Large intestine (tissue), 3 donors: ENCODE results near the gene DLGAP1. TPM values are rescaled to one million over a fixed set of nuclear protein-coding genes. Genes with fewer than 3 reads are reported as not detected.

Source experiments
- DNase-seq, 2 donors: peaks; one replicate each; pipeline versions ENCODE4 v3.0.0 to v3.0.0-alpha.2; 2013
- H3K27ac ChIP-seq: one replicate; pipeline ENCODE4 v1.5.1; 2013; ENCODE audit warnings: low read length
- H3K27me3 ChIP-seq: 2 replicates; pipeline ENCODE4 v1.6.1; 2013; ENCODE audit warnings: low read length; ENCODE audit not compliant: control insufficient read depth, insufficient read depth
- H3K36me3 ChIP-seq: 2 replicates; pipeline ENCODE4 v1.6.1; 2013; ENCODE audit warnings: low read length; ENCODE audit not compliant: control insufficient read depth, insufficient read depth
- H3K4me1 ChIP-seq: one replicate; pipeline ENCODE4 v1.6.1; 2013; ENCODE audit warnings: low read length; ENCODE audit not compliant: control insufficient read depth, insufficient read depth
- H3K4me3 ChIP-seq: one replicate; pipeline ENCODE4 v1.5.1; 2013; ENCODE audit warnings: low read length
- H3K9me3 ChIP-seq: one replicate; pipeline ENCODE4 v1.6.1; 2013; ENCODE audit warnings: mild to moderate bottlenecking, low read depth, low read length, moderate library complexity; ENCODE audit not compliant: control insufficient read depth
- WGBS: methylation state at CpG from one replicate; pipeline ENCODE4 v1.1.5; 2013; ENCODE audit warnings: low lambda C conversion rate; ENCODE audit not compliant: insufficient coverage; 5-methylcytosine and 5-hydroxymethylcytosine counted together
- polyA plus RNA-seq: library from polyadenylated mRNA; unstranded; fragments of 120-200 nt; gene quantifications from one replicate; pipeline ENCODE4 v1.2.1, GENCODE V29; 2013

Gene DLGAP1
- polyA plus RNA-seq, 1 donor = 0.69 TPM

DNA sequence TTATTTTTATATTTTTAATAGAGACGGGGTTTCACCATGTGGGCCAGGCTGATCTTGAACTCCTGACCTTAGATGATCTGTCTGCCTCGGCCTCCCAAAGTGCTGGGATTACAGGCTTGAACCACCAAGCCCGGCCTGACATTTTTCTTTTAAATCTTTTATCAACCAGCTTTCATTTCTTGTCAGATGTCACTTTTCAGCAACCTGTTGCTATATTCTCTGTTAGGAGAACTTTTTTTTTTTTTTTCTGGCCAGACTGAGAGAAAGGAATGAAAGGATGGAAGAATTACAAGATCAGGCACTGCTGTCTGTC lies 858.8 kb downstream of the DLGAP1 start:
- no peak for DNase-seq
- WGBS = 63% methylated on average over 1 of the region's 3 CpGs
- peaks cover 42% of the 10 kb centered on the region for H3K4me1 ChIP-seq
- H3K27me3 ChIP-seq = no peaks in the 10 kb centered on the region
- no peaks in the 10 kb centered on the region for H3K9me3 ChIP-seq
- peak overlapping the region; percentile 92 for H3K27ac ChIP-seq
- H3K36me3 ChIP-seq = no peaks in the 10 kb centered on the region
- H3K4me3 ChIP-seq = peak overlapping the region; percentile 7

DNA sequence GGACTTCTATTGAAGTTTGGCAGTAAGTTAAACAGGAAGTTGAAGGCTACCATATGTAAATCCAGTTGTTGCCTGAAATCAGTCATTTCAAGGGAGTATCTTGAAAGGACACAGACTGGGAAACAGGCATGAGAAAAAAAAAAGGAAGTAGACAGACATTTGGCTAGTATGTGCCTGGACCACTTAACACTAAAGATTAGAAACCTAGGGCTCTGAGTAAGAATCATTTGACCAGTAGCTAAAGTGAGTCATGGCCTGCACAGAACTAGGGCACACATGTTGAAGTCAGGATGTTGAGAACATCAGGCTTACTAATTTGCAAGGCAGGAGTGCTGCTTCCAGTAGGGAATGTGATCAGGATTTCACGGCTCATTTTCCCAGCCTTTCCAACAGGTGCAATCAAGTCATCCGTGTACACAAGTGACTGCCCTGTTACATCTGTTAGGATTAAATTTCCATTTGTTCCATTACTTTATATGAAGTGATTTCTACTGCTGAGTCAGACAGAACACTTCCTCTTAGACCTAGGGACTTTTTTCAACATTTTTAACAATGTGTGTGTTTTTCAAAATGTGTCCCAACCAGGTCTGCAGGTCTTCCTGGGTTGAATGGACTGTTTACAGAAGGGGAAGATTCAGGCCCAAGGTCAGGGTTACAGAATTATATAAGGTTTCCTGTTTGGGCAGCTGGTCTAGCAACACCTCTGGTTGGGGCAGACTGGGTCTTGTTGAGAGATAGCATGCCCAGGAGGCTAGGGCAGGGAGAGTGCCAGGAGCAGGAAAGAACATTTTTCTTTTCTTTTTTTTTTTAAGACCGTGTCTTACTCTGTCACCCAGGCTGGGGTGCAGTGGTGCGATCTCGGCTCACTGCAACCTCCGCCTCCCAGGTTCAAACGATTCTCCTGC lies 859.5 kb downstream of the DLGAP1 start:
- WGBS = no CpG with 5 or more reads among the region's 7 CpGs
- H3K9me3 ChIP-seq = no peaks in the 10 kb centered on the region
- H3K4me3 ChIP-seq = peak overlapping the region; percentile 37
- H3K27ac ChIP-seq = peak overlapping the region; percentile 92
- H3K36me3 ChIP-seq = no peaks in the 10 kb centered on the region
- no peaks in the 10 kb centered on the region for H3K27me3 ChIP-seq
- DNase-seq = peak in 1 of 2 donors; percentile 74
- peaks cover 42% of the 10 kb centered on the region for H3K4me1 ChIP-seq

DNA sequence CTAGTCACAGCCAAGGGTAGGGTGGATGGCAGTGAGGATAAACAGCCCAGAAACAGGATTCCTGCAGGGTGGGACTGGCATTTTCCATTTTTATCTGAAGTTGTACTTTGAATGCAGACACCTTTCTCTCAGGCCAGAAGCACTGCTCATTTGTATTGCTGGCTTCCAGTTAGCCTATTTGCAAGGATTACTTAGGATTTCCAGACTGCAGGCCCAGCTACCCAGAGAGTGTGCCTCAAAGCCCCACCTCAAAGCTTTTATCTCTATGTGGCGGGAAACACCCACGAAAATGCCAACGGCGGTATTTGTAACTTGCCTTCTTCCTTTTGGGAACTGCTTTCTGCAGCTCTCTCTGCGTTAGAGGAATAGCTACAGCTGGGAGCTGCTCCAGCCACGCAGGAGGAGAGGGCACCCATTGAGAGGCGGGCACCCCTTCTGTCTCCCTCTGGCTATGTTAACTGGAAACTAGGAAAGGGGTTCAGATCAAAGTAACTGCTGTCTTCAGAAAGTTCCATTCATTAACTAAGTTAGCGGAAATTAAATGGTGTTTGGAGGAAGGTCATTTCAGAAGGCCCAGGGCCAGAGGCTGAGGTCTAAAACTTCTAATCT lies 860.2 kb downstream of the DLGAP1 start:
- H3K27ac ChIP-seq = peak overlapping the region; percentile 92
- no peaks in the 10 kb centered on the region for H3K27me3 ChIP-seq
- peak overlapping the region; percentile 37 for H3K4me3 ChIP-seq
- 60% methylated on average over 2 of the region's 8 CpGs for WGBS
- H3K4me1 ChIP-seq = peaks cover 42% of the 10 kb centered on the region
- peak in 1 of 2 donors; percentile 71 for DNase-seq
- H3K9me3 ChIP-seq = no peaks in the 10 kb centered on the region
- H3K36me3 ChIP-seq = no peaks in the 10 kb centered on the region

DNA sequence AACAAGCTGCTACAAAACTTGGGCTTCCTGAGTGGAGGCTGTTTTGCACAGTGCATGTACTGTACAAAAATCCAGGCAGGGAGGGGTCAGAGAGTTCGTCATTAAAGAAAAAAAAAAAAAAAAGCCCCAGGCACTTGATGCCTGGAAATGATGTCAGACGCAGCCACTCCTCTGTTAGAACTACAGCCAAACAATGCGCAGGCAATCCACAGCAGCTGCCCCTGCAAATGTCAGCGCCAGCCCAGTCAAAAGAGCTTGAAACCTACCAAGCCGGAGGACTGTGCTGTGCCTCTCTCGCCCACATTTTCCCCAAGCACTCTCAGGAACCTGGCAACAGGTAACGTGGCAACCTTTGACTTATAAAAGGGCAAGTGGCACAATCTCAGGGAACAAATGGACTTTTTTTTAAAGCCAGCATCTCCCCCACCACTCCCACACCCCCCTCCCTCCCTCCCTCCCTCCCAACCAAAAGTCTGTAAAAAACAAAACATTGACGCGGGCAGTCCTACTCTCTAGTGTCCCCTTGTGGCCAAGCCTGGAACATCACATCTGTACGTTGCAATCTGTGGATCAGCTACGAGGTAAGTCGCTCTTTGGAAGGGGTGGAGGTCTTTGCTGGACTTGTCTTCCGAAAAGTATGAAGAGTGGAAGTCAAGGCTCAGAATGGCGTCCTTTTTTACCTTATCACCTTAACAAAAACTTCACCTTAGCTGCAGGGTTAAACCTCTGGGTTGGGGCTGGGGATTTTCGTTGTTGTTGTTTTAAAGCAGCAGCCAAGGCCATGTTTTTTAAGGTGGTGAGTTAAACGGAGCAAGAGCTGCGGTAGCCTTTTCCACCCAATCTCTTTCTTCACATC lies 861.0 kb downstream of the DLGAP1 start:
- Histone ChIP-seq H3K4me1 (peaks cover 42% of the 10 kb centered on the region), H3K4me3 (peak overlapping the region; percentile 50)
- 0% methylated on average over 2 of the region's 17 CpGs for WGBS

GRCh38 chr18:3593381-3593903 lies 861.7 kb downstream of the DLGAP1 start:
- Histone ChIP-seq H3K4me1 (peaks cover 42% of the 10 kb centered on the region), H3K27ac (peak overlapping the region; percentile 92), H3K36me3 (no peaks in the 10 kb centered on the region), H3K9me3 (no peaks in the 10 kb centered on the region), H3K27me3 (no peaks in the 10 kb centered on the region), H3K4me3 (peak overlapping the region; percentile 50)
- no peak for DNase-seq
- no CpG with 5 or more reads among the region's 11 CpGs for WGBS

More for the DNA sequence above, 861.0 kb downstream of the DLGAP1 start:
- H3K27ac ChIP-seq = peak overlapping the region; percentile 92
- peak; percentile 88 to 94 for DNase-seq
- no peaks in the 10 kb centered on the region for H3K27me3 ChIP-seq
- H3K36me3 ChIP-seq = no peaks in the 10 kb centered on the region
- H3K9me3 ChIP-seq = no peaks in the 10 kb centered on the region

DNA sequence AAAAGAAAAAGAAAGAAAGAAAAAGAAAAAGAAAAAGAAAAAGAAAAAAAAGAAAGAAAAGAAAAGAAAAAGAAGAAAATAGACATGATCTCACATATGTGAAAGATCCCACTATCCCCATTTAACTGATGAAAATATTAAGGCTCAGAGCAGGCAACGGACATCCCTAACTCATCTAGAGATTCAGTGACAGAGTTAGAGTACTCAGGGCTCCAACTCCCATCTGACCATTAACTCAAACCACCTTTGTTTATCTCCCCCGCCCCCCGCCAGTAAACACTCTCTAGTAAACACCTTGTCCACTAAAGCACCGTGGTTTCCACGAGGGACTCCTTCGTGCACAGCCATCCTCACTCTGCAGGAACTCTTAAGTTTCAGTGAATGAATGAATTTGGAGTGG lies 862.2 kb downstream of the DLGAP1 start:
- H3K36me3 ChIP-seq = no peaks in the 10 kb centered on the region
- H3K27ac ChIP-seq = peak overlapping the region; percentile 92
- no peaks in the 10 kb centered on the region for H3K27me3 ChIP-seq
- no peak for DNase-seq
- no peak overlapping the region for H3K4me3 ChIP-seq
- peaks cover 42% of the 10 kb centered on the region for H3K4me1 ChIP-seq
- H3K9me3 ChIP-seq = no peaks in the 10 kb centered on the region
- no CpG with 5 or more reads among the region's 6 CpGs for WGBS

- no peak for DNase-seq
- WGBS = 93% methylated on average over 2 of the region's 8 CpGs
- Histone ChIP-seq H3K27me3 (no peaks in the 10 kb centered on the region), H3K9me3 (no peaks in the 10 kb centered on the region), H3K4me3 (no peak overlapping the region), H3K36me3 (no peaks in the 10 kb centered on the region), H3K27ac (no peak overlapping the region), H3K4me1 (peaks cover 17% of the 10 kb centered on the region)
Observed at GRCh38 chr18:3590096-3590630, 864.9 kb downstream of the DLGAP1 start.

DNA sequence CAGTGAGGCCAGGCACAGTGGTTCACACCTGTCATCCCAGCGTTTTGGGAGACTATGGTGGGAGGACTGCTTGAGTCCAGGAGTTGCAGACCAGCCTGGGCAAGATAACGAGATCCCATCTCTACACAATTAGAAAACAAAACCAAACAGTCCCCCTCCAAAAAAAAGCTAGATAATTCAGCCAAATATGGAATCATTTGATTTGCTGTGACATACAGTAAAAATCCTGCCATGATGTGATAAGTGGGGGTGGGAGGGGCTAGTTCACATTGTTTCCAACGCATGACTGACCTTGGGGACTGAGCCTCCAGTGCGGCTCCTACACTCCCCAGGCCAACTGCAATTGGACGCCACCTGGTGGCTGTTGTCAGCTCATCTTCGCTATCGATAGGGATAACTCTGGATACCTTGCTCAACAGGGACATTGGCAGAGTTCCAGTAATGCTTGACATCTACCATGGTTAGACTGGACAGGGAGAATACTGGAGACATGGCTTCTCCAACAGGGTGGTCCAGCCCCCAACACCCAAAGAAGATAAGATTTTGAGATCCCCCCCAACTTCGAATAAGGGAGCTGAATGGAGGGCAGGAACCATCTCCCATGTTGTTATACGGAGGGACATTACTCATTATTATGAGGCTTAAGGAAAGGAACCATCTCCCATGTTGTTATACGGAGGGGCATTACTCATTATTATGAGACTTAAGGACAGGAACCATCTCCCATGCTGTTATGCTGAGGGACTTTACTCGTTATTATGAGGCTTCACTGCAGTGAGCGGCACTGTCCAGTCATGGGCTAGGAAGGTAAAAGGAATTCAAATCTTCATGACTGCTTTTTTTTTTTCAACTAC lies 869.2 kb downstream of the DLGAP1 start:
- no CpG with 5 or more reads among the region's 12 CpGs for WGBS
- H3K27me3 ChIP-seq = no peaks in the 10 kb centered on the region
- no peaks in the 10 kb centered on the region for H3K4me1 ChIP-seq
- no peak overlapping the region for H3K27ac ChIP-seq
- H3K4me3 ChIP-seq = no peak overlapping the region
- no peaks in the 10 kb centered on the region for H3K36me3 ChIP-seq
- DNase-seq = peak; percentile 89 to 90
- no peaks in the 10 kb centered on the region for H3K9me3 ChIP-seq

- WGBS = 100% methylated on average over 1 of the region's 6 CpGs
- Histone ChIP-seq H3K27me3 (no peaks in the 10 kb centered on the region), H3K27ac (no peak overlapping the region), H3K4me1 (no peaks in the 10 kb centered on the region), H3K4me3 (no peak overlapping the region), H3K9me3 (no peaks in the 10 kb centered on the region), H3K36me3 (no peaks in the 10 kb centered on the region)
- no peak for DNase-seq
Observed at GRCh38 chr18:3584897-3585460, 870.1 kb downstream of the DLGAP1 start.
